ENCODE measurements around the gene HIVEP3. TPM values are rescaled to one million over a fixed set of nuclear protein-coding genes. Genes with fewer than 3 reads are reported as not detected.

The HIVEP3 gene
- total and polyA plus RNA-seq, 3 donors from 2014 or later = 4.8 to 7.3 (median 7.2) TPM

DNA sequence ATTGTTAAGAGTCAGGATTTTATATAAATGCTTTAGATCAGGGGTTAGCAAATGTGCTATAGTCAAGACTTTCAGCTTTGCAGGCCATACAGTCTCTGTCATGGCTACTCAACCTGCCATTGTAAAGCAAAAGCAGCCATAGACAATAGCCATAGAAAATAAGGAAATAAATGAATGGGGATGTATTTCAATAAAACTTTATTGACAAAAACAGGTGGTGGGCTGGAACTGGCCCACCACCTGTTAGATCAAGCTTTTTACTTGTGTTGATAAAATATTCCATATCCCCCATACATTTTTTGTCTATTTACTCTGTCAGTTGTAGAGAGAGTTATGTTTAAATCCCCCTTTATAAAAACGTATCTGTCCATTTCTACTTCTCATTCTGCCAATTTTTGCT is 98.9 kb downstream of the HIVEP3 start:
- Histone ChIP-seq H3K4me3 (no peak overlapping the region), H3K9me3 (no peaks in the 10 kb centered on the region), H3K27ac (no peak overlapping the region), H3K27me3 (no peaks in the 10 kb centered on the region), H3K36me3 (ENCODE audit: low read depth, missing control alignments) (no peaks in the 10 kb centered on the region), H3K4me1 (peaks cover 12% of the 10 kb centered on the region)
- intact Hi-C loops (cut with DNase I; ENCODE audit: low total_unique reads) = no loop called here
- 93 to 96% methylated on average over 1 of the region's 1 CpG for WGBS, 2 donors
- no peak for DNase-seq
- no peak for TF ChIP-seq POLR2A (IDR thresholded peaks at IDR 0.05)
- no peak for TF ChIP-seq CTCF (IDR thresholded peaks at IDR 0.05)

- H3K27ac ChIP-seq = no peak overlapping the region
- H3K36me3 ChIP-seq (ENCODE audit: low read depth, missing control alignments) = no peaks in the 10 kb centered on the region
- TF ChIP-seq CTCF (IDR thresholded peaks at IDR 0.05) = no peak
- no peak for DNase-seq
- H3K4me3 ChIP-seq = no peak overlapping the region
- 81 to 93% methylated on average over 2 of the region's 2 CpGs for WGBS, 2 donors
- no peaks in the 10 kb centered on the region for H3K9me3 ChIP-seq
- peaks cover 9% of the 10 kb centered on the region for H3K4me1 ChIP-seq
- intact Hi-C loops (cut with DNase I; ENCODE audit: low total_unique reads) = no loop called here
- no peaks in the 10 kb centered on the region for H3K27me3 ChIP-seq
These were observed 99.7 kb downstream of the HIVEP3 start for GRCh38 chr1:41819069-41819468.

DNA sequence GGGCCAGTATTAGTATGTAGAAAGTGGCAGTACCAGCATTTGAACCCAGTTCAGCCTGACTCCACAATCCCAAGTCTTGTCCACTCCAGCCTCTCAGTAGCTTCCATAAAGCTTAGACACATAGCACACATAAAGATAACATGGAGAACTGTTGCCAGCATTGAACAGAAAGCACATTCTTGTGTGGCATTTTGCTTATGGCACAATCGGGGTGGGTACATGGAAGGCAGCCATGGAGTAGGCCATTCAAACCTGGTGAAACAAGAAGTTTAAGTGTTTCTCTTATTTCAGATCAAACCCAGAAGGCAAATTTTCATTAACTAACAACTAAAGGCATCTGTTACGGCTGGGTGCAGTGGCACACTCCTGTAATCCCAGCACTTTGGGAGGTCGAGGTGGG is 102.7 kb downstream of the HIVEP3 start:
- Histone ChIP-seq H3K36me3 (ENCODE audit: low read depth, missing control alignments) (no peaks in the 10 kb centered on the region), H3K27ac (no peak overlapping the region), H3K9me3 (no peaks in the 10 kb centered on the region), H3K4me1 (no peaks in the 10 kb centered on the region), H3K27me3 (no peaks in the 10 kb centered on the region), H3K4me3 (no peak overlapping the region)
- no peak for TF ChIP-seq POLR2A (IDR thresholded peaks at IDR 0.05)
- TF ChIP-seq CTCF (IDR thresholded peaks at IDR 0.05) = no peak
- DNase-seq = no peak
- intact Hi-C loops (cut with DNase I; ENCODE audit: low total_unique reads) = no loop called here
- WGBS, 2 donors = 77 to 83% methylated on average over 3 of the region's 3 CpGs

DNA sequence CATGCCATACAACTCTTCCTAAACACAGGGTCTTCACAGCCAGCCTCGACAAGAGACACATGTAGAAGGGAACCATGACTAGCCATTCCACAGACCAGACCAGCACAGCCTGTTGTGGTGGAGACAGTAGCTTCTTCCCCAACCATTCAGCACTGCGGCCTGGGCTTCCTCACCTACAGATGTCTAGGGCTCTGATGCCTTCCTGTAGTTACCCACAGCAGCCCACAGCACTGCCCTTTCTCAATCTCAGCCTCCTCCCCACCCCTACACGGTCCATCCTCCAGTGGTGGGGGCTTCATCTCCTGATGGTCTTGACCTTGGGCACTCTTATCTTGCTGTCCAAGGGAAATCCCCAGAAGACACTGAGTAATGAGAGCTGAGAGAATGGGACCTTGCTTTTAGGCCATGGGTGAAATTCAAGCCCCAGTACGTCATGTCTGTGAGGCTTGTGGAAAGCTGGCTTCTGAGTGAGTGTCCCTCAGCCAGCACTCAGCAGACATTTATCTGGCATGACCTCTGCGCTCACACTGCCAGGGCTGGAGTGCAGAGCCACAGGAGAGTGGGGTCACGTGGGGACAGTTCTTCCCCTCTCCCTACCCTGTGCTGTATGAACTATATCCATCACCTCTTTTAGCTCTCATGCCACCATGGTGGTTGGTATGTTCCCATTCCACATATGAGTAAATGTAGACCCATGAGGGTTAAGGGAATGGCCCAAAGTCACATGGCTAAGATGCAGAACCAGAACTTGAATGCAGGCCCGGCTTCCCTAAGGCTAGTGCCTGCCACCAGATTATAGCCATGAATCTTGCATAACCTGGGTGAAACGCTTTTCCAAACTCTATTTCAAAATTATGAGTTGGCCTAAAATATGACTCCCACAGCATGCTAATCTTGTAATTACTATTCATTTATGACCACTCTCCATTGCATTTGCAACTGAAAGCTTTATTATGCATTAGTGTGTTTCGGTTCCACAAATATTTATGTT is 104.7 kb downstream of the HIVEP3 start:
- no peak overlapping the region for H3K4me3 ChIP-seq
- no peaks in the 10 kb centered on the region for H3K9me3 ChIP-seq
- H3K36me3 ChIP-seq (ENCODE audit: low read depth, missing control alignments) = no peaks in the 10 kb centered on the region
- WGBS, 2 donors = 90% methylated on average over 9 of the region's 9 CpGs
- H3K27ac ChIP-seq = no peak overlapping the region
- intact Hi-C loops (cut with DNase I; ENCODE audit: low total_unique reads) = no loop called here
- no peaks in the 10 kb centered on the region for H3K27me3 ChIP-seq
- H3K4me1 ChIP-seq = no peaks in the 10 kb centered on the region
- no peak for DNase-seq
- TF ChIP-seq CTCF (IDR thresholded peaks at IDR 0.05) (no peak), POLR2A (IDR thresholded peaks at IDR 0.05) (no peak)

DNA sequence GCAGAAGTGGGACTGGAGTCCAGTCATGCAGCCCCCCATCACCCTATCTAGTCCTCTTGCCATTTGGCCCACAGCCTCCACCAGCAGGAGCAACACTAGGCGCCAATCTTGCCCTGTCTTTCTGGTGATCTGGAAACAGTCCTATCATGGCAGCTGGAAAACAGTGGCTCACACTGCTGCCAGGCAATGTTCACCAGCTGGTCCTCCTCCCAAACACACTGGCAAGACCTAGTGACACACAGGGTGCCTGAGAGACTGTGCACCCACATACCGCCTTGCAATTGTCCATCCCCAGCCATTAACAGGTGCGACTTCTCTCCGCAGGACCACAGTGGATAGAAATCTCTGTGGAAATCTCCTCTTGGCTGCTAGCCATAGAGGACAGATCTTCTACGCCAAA is 105.5 kb downstream of the HIVEP3 start:
- Histone ChIP-seq H3K27me3 (no peaks in the 10 kb centered on the region), H3K4me1 (no peaks in the 10 kb centered on the region), H3K27ac (no peak overlapping the region), H3K9me3 (no peaks in the 10 kb centered on the region), H3K4me3 (no peak overlapping the region), H3K36me3 (ENCODE audit: low read depth, missing control alignments) (no peaks in the 10 kb centered on the region)
- no peak for TF ChIP-seq POLR2A (IDR thresholded peaks at IDR 0.05)
- TF ChIP-seq CTCF (IDR thresholded peaks at IDR 0.05) = no peak
- intact Hi-C loops (cut with DNase I; ENCODE audit: low total_unique reads) = no loop called here
- no peak for DNase-seq
- 88 to 100% methylated on average over 2 to 5 of the region's 5 CpGs for WGBS, 2 donors
